Cardiac fibroblast (primary cell): ENCODE results near the gene PRKD1.

Experiments used
- DNase-seq, 2 donors: peaks; one replicate each; pipeline versions ENCODE4 v3.0.0 to v3.0.0-alpha.2; 2010; ENCODE audit warnings: low read depth in 2 of 2
- H3K4me3 ChIP-seq, 2 donors: replicated peaks in 1 of 2; 1 replicate in 1 of 2; 2 replicates in 1 of 2; pipeline ENCODE4 v1.5.1; 2011; ENCODE audit warnings: low read depth in 2 of 2, low read length in 2 of 2, mild to moderate bottlenecking in 2 of 2, moderate library complexity in 1 of 2
- TF ChIP-seq, protein P1 (sequence below): IDR thresholded peaks from one replicate; pipeline ENCODE4 v1.5.1; 2011; ENCODE audit warnings: low read depth, mild to moderate bottlenecking, low read length, inconsistent platforms

The PRKD1 gene

DNA sequence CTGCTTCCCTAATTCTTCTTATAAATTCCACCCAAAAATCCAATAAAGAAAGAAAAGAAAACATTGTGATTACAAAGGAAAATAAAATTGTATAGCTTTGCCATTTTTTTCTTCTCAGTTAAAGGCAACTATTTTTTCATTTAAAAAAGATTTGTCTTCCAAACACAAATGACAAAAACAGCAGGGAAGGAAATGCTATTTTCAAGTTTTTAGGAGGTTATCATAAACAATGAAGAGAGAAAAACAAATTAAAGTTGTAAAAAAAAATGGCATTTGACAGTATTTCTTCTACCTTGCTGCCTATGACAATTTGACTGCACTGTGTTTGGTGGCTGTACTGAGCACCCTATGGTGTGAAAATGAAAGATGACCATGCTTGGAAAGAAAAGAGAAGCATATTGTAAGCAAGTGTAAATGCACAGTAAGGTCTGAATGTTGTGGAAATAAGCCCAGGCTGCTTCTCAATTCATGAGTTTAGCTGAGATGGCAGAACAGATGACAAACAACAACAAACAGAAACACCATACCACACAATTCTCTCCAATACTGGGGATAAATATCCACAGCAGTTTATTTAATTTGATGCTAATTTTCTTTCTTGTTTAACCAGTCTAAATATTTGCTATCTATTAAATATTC is 109.8 kb downstream of the PRKD1 start:
- H3K4me3 ChIP-seq: no peak overlapping the region
- TF ChIP-seq, protein P1, sequence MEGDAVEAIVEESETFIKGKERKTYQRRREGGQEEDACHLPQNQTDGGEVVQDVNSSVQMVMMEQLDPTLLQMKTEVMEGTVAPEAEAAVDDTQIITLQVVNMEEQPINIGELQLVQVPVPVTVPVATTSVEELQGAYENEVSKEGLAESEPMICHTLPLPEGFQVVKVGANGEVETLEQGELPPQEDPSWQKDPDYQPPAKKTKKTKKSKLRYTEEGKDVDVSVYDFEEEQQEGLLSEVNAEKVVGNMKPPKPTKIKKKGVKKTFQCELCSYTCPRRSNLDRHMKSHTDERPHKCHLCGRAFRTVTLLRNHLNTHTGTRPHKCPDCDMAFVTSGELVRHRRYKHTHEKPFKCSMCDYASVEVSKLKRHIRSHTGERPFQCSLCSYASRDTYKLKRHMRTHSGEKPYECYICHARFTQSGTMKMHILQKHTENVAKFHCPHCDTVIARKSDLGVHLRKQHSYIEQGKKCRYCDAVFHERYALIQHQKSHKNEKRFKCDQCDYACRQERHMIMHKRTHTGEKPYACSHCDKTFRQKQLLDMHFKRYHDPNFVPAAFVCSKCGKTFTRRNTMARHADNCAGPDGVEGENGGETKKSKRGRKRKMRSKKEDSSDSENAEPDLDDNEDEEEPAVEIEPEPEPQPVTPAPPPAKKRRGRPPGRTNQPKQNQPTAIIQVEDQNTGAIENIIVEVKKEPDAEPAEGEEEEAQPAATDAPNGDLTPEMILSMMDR: no peak
- no peak for DNase-seq

DNA sequence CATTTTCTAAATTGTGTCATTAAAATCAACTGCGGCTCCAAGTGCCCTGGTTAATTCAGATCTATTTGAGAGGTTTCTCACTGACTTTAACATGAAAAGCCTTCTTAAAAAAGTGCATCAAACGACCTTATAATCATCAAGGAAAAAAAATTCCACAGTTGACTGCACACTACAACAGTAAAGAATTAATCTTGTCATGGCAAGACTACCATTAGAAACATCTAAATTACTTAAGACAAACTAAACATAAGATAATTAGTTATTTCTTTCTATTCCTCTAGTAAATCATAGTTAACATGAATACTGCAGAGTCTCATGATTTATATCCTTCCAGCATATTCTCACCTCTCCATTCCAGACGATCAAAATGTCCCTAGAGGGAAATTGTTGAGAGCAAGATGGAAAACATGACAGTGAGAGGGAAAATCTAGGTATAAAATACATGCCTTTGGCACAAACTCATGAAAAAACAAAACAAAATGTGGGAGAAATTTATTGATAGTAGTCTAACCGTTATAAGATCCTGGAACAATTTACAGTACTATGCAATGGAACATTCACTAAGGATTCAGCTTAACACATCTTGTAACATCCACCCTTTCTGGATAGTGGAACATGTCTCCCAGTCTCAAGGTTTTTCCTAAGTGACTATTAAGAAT is 112.5 kb downstream of the PRKD1 start:
- no peak for DNase-seq
- H3K4me3 ChIP-seq: no peak overlapping the region

DNA sequence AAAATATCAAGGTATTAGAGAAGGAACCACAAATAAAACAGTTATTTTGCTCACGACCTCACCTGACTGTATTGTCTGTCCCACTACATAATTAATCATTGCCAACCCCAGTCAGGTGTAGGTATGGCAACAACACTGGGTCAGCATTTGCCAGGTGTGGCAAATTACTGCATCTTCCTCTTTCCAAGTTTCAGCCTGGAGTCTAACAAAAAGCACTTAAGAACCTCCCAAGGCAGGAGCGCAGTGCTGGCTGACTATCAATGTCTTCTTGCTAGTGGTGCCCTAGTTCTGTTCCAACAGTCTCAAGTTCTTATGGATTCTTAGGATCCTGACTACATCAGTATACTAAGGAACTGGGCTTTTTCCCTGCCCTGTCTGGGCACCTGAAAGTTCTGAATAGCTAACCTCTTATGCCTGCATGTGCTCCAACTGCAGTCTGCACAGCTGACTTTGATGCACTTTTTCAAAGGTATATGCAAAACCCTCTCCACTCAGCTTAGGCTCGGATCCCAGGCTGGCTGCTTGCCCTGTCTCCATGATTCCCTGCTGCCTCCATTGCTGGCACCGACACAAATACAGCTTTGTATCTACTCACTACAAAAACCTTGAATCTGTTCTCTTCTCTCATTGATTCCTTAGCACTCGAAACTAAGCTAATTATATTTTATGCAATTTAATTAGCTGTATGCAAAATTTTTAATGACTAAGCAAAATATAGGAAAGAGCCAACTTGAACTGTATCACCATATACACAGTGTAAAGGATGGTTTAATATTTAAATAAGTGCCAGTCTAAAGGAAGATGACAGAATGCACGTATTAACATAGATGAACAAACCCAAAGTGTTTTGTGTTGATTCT is 113.3 kb downstream of the PRKD1 start:
- DNase-seq: peak in 1 of 2 donors; percentile 63
- TF ChIP-seq, protein P1: no peak
- no peak overlapping the region for H3K4me3 ChIP-seq

More for the DNA sequence above, 112.5 kb downstream of the PRKD1 start:
- TF ChIP-seq, protein P1: no peak

DNA sequence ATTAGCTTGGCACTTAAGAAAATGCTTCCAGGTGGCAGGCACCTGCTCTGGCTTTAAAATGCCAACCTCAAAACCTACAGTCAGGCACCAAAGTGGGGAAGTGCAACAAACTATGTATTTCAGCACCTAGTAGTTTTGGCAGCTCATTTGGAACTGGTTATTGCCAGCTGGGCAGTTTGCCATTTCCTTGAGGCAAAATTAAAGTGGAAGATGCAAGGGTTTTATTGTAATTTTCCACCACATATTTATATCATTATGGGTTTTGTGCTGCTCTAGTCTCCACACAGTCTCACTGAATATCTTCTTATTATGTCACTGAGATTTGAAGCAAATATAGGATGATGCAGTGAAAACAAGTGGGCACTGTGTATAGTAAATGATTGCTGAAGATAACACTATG is 117.0 kb downstream of the PRKD1 start:
- no peak overlapping the region for H3K4me3 ChIP-seq
- TF ChIP-seq, protein P1: no peak
- peak in 1 of 2 donors; percentile 71 for DNase-seq

DNA sequence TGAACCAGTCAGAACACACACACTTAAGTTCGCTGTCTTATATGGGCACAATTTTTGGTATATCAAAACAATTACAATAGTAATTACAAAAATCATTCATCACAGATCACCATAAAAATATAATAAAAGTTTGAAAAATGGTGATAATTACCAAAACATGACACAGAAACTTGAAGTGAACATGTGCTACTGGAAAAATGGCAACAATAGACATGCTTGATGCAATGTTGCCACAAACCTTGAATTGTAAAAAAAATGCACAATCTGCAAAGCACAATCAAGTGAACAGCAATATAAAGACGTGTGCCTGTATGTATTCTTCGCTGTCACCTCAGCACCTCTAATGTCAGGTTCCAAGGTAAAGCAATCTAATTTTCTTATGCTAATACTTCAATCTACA is 117.6 kb downstream of the PRKD1 start:
- no peak for DNase-seq
- no peak overlapping the region for H3K4me3 ChIP-seq
- TF ChIP-seq, protein P1: no peak

DNA sequence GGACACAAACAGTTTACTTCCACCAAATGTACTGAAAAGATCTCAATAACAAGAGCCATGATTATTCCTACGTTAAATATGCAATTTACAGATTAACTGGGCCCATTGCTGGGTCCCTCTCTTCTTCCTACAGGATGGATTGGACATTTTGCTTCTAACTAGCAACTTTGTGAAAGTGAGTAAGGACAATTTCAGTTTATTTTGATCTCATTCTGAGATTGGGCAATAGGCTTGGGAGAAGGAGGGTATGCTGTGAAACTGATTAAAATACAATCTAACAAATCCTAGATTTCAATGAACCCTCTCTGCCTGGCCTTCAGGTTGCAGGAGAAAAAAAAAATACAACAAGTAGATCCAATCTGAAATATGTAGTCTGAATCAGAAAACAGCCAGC is 121.5 kb downstream of the PRKD1 start:
- no peak overlapping the region for H3K4me3 ChIP-seq
- TF ChIP-seq, protein P1: no peak
- DNase-seq: no peak
